ENCODE data around the gene UNC79.

- TF ChIP-seq BHLHE40 (IDR thresholded peaks at IDR 0.05; ENCODE audit: borderline replicate concordance in 1 of 2, low read depth in 2 of 2, low read length in 1 of 2): no peak
- no peak for TF ChIP-seq BRCA1 (IDR thresholded peaks at IDR 0.05; ENCODE audit: low read depth, low read length)
- no peak for TF ChIP-seq TCF7 (IDR thresholded peaks at IDR 0.05; ENCODE audit: borderline replicate concordance)
- no peak for TF ChIP-seq POLR2A (IDR thresholded peaks at IDR 0.05; ENCODE audit: low read depth, low read length)
- no peak for TF ChIP-seq ESRRA (IDR thresholded peaks at IDR 0.05; ENCODE audit: low read length)
- no peak for TF ChIP-seq POU2F2 (IDR thresholded peaks at IDR 0.05; ENCODE audit: borderline replicate concordance, low read depth, low read length)
- TF ChIP-seq CTCF (IDR thresholded peaks at IDR 0.05 in 2 of 3, conservative IDR thresholded peaks at IDR 0.05 in 1 of 3; ENCODE audit: control insufficient read depth in 2 of 3, extremely low read depth in 1 of 3, insufficient read depth in 1 of 3, low read depth in 3 of 3, low read length in 3 of 3): no peak
- TF ChIP-seq USF2 (IDR thresholded peaks at IDR 0.05; ENCODE audit: borderline replicate concordance, low read depth, low read length): no peak
- no peak for TF ChIP-seq SMARCA5 (IDR thresholded peaks at IDR 0.05)
- no peak for TF ChIP-seq RBBP5 (conservative IDR thresholded peaks at IDR 0.05)
- no peak for TF ChIP-seq ZNF274 (IDR thresholded peaks at IDR 0.05; ENCODE audit: insufficient read depth, insufficient read length)
- TF ChIP-seq MYC (IDR thresholded peaks at IDR 0.05; ENCODE audit: insufficient read depth, insufficient read length, insufficient replicate concordance, low read length, severe bottlenecking): no peak
- no peak for TF ChIP-seq TAF1 (IDR thresholded peaks at IDR 0.05; ENCODE audit: borderline replicate concordance, low read depth, low read length)
Observed at GRCh38 chr14:93676416-93676958, 245.7 kb downstream of the UNC79 start.
